Measurements from ENCODE around the gene POU6F2.
"Not testable (repeated sequence)": the region's sequence is repeated elsewhere in the genome, so short reads cannot be mapped to it uniquely, and the experiment has no call there.

The POU6F2 gene

DNA sequence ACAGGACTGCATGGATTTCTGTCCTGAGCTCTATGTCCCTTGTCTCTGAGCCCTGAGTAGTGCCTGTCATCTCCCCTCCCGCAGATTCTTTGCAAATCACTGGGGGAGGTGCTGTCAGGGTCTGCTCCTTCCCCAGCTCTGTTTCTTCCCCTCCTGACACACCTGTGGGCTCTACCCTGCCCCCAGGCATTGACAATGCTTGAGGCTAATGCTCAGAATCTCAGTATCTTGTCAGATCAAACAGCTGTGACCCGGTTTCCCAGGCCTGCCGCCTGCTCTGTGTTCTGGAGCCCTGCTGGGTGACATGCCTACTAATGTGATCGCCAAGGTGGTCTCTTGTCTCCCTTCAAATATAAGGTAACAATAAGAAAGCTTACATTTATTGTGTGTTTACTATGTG is 209.0 kb downstream of the POU6F2 start:
- DNase-seq (ENCODE audit: low read depth in 2 of 2): no peak

DNA sequence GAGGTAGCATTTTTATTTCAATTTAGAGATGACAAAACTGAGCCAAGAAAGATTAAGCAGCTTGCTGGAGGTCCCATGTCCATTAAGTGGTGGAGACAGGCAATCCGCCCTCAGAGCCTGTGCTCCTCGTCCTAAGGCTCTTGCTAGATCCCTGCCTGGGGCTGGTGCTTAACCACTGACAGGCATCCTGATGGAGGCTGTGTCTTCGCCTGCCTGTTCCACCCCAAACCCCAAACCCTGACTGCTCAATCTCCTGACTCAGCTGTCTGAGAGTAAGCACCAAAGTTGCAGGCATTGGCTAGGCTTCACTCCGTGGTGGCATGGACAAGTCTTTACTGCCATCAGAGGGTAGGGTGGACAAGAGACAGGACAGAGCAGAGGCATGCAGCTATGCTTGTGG is 209.4 kb downstream of the POU6F2 start:
- DNase-seq (ENCODE audit: low read depth in 2 of 2): no peak

DNA sequence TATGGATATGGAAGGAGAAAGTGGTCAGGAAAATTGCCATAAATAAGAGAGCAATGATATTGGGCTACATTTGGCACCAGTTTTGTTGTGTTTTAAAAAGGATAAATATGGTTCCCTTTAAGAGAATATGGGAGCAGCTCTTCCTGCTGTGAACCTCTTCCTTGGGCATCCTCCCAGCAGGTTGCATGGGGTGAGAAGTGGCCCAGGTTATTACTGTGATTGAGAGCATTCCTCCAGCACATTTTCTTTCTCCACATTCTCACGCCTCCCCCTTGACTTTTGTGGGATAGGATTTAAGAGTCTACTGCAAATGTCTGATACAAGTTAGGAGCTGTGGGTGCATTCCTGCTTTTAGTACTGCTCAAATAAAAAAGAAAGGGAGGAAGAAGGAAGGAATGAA is 214.8 kb downstream of the POU6F2 start:
- DNase-seq (ENCODE audit: low read depth in 2 of 2): no peak

DNA sequence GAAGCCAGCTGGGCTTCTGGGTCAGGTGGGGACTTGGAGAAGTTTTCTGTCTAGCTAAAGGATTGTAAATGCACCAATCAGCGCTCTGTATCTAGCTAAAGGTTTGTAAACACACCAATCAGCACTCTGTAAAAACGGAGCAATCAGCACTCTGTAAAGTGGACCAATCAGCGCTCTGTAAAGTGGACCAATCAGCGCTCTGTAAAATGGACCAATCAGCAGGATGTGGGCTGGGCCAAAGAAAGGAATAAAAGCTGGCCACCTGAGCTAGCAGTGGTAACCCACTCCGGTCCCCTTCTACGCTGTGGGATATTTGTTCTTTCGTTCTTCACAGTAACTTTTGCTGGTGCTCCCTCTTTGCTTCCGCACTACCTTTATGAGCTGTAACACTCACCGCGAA is 216.7 kb downstream of the POU6F2 start:
- DNase-seq (ENCODE audit: low read depth in 2 of 2): not testable (repeated sequence)

DNA sequence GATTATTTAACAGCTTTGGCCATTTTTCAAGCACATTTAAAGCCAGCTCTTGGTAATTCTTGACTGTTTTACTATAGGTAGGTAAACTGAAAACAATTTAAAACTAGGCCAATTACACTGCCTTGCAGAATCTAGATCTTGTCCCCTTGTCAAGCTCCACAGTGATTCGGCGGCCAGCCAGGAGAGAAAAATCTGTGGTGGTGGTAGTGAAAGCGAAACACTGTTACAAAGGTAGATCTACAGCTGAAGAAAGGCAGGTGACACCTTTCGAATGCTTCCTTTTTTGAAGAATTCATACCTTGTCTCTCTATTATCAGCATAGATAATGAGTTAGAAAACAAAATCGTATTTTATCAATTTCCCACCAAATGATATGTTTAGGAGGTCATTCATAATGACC is 218.3 kb downstream of the POU6F2 start:
- no peak for DNase-seq (ENCODE audit: low read depth in 2 of 2)

DNA sequence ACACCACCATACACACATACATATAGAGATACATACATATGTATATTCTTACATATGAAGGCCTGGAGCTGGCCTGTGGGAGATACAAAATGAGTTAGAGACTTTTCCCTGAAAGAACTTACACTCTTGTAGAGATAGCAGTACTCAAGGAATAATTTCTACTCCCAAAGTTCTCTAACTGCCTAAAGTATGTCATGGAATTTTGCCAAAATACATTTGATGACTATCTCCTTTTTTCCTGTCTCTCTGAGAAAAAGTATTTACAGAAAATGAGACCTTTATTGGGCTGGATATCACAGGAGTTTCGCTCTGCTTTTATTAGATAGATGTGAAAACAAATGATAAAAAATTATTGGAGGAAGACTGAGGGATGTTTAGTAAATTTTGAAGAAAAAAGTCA is 220.1 kb downstream of the POU6F2 start:
- DNase-seq (ENCODE audit: low read depth in 2 of 2): no peak

DNA sequence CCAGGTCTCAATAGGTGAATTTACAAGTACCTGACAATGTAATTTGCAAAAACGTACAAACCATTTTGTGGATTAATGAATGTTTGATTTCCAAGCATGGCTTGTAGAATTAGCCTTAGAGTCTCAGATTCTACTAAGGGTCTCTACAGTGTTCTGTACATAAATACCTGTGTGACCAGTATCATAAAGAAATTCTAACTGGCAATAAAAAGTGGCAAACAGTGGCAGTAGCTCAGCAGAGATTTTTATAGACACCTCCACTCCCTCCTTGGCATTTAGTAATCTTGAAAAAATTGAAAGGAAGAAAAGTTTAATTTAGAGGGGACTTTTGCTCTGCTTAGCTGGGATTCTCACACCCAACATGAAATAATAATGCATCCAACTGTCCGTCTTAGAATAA is 220.8 kb downstream of the POU6F2 start:
- no peak for DNase-seq (ENCODE audit: low read depth in 2 of 2)

DNA sequence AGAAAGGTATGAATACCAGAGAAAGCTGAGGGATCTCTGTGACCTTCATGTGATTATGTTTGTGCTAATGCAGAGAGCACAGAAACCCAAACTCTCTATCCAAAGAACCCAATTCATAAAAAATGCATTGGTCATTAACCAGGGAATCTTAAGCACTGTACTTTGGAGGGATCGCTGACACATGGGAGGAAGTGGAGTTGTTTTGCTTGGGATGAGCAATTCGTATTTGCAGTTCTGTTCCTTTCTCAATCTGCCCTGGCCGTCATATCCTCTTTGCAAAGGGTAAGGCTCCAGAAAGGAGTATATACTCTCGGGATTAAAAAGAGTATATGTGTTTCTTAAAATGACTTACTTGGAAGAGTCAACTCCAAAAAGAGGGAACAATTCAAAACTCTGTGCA is 221.3 kb downstream of the POU6F2 start:
- DNase-seq (ENCODE audit: low read depth in 2 of 2): no peak

DNA sequence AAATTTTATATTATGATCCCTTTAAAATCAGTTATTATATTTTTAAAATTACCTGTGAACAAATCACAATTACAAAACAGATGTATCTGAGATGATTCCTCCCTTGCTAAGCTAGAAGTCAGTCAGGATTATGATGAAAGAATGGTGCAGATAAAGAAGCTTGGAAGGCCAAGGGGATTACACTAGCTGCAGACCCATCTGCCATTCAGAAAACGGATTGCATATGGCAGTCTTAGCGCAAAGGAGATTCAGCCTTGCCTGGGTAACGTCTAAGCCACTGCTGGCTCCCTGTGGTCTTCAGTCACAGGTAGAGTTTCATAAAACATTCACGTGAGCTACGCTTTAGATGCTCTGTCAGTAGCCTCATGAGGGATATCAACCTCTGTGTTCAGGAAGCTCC is 222.2 kb downstream of the POU6F2 start:
- no peak for DNase-seq (ENCODE audit: low read depth in 2 of 2)

DNA sequence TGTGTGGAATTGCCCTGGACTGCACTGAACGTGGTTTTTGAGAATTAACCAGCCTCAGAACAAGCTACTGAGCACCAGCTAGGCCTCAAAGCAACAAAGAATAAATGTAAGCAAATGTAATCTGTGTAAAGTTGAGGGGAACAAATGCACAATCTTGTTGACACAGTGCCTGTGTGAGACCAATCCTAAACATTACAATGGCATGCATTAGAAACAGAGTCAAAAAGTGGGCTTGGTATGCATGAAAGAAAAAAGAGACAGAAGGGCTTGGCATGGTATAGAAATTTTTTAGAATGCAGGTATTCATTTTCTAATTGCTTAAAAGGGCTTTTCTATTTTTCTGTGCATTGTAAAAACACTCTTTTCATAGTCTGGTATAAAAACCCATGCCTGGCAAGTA is 224.3 kb downstream of the POU6F2 start:
- DNase-seq (ENCODE audit: low read depth in 2 of 2): no peak

DNA sequence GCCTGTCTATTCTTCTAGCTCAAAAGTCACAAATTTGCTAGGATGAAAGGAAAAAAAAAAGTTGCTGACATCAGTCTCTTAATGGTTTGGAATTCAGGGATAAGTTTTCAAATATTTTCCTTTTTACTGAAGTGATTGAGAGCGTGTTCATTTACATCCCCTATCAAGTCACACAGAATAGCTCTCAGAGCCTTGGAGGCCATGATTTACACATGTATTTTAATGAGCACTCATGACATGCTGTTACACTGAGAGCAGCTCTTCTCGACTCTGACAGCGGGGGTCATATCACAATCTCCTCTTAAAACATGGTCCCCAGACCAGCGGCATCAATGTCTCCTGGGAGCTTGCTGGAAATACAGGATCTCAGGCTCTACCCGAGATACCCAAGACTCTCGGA is 232.7 kb downstream of the POU6F2 start:
- DNase-seq (ENCODE audit: low read depth in 2 of 2): no peak

DNA sequence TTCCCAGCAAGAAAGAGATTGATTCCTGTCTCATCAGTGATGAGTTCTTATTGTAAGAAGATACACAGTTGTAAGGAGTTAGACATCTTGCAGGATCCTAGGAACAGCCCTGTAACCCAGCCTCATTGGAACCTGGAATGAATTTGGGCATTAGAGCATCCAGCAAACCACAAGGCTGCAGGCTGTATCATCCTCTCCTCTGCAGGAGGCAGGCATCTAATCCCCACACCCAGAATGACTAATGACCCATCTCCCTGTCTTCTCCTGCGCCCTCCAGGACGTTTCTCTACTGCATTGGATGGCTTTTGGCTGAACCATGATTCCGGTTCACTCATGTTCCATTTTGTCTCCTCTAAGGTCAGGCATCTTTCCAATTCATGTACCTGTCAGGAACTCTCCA is 233.9 kb downstream of the POU6F2 start:
- DNase-seq (ENCODE audit: low read depth in 2 of 2): no peak

DNA sequence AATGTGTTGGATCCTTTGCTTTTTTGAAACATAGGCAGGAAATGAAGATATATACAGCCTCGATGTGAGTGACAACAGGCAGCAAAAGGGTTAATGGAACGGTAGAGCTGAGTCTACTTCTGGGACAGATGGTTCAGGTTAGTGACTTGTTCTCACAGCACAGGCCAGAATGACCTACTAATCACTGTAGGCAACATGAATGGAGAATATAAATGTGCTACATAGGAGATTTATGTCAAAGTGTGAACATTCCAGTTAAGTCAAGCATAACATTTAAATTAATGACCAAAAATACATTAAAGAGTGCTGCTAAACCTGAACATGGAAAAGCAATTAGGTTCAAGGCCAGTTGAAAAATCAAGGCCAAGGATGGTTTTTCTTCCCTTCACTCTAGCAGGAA is 235.2 kb downstream of the POU6F2 start:
- DNase-seq (ENCODE audit: low read depth in 2 of 2): no peak

DNA sequence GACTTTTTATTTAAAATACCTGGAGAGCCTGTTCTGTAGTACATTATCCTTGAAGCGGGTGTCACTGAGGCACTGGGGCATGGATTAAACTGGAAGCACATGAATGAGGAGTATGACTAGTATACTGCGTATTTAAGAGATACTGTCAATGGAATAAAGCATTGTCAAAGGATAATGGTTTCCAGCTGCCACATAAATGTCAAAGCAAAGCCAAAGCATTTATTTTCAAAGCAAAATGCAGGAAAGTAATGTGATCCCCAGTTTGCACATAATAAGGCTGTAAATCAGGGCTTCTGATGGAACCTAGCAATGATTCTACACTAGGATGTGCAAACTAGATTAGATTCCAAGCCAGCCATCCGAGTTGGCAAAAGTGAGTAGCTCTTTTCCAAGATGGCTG is 240.1 kb downstream of the POU6F2 start:
- no peak for DNase-seq (ENCODE audit: low read depth in 2 of 2)

DNA sequence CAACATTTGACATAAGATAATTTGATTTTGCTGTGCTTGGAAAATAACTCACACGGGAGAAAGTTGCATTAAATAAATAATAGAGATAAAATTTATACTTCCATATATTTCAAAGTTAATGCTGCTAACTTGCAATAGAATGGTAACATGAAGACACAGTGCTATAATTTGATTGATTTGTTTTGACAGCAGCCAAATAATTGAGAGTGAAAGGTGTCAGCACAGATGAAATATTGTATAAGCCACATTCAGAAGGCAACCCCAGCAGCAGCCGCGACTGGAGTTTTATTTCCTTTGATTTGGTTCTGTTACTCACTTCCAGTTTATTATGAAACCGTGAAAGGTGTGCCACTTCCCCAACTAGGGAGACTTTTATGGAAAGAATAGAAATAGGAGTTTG is 242.2 kb downstream of the POU6F2 start:
- no peak for DNase-seq (ENCODE audit: low read depth in 2 of 2)

DNA sequence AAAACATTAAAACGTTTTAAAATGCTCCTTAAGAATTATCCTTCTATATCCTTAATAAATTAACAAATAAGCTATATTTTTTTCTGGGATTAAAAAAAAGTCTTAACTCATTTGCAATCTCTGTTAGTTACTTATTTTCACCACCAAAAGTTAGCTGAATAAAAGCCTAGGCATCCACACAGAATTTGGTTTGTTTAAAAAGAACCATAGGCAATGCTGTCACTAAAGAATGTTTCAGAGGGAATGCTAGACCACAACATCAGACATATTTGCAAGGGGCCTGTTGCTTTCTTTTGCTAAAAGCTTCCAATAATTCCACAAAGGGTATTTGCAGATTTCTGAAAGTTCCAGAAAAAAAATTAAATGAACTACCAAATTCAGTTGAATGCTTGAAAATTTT is 244.2 kb downstream of the POU6F2 start:
- DNase-seq (ENCODE audit: low read depth in 2 of 2): no peak

DNA sequence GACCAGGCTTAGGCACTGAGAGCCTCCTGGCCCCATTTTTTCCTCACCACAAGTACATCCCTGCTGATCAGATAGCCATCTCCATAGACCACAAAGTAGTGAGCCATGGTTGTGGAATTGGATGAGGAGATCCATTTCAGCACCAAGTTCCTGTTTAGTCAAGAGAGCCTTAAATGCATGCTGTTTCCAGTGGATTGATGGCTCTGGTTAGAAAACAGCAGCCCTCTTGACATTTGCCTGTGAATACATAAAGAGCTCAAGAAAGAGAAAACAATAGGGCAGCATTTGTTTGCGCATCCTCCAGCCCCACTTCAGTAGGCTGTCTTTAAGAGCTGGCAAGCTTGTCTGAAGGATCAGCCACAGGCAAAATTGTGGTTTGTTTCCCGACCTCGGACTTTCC is 251.2 kb downstream of the POU6F2 start:
- DNase-seq (ENCODE audit: low read depth in 2 of 2): no peak

DNA sequence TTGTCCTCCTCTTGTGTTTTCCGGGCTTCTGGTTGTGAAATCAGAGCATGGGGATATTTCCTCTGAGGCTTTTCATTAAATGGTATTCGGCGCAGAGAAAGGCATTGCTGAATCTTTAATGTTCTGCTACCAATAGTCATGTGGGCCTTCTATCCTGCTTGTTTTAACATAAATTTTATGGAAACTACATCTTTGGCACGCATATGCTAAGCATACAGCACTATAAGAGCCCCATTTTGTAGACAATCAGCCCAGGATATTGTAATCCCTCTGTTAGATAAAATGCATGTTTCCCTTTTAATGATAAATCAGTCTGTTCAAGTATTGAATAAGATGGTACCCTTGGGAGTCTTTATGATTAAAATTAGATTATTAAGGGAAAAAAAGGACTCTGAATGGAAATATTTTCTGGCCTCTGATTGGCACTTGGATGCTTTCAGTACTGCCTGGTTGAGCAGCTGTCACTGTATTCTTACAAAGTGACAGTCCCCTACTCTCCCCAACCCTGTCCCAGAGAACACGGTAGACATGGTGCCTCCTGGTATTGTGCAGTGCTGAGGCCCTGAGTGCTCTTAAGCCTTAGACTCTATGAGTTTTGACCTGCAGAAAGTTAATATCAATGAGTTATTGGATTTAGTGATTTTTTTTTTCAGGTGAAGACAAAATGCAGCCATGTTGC is 256.3 kb downstream of the POU6F2 start:
- DNase-seq (ENCODE audit: low read depth in 2 of 2): no peak

DNA sequence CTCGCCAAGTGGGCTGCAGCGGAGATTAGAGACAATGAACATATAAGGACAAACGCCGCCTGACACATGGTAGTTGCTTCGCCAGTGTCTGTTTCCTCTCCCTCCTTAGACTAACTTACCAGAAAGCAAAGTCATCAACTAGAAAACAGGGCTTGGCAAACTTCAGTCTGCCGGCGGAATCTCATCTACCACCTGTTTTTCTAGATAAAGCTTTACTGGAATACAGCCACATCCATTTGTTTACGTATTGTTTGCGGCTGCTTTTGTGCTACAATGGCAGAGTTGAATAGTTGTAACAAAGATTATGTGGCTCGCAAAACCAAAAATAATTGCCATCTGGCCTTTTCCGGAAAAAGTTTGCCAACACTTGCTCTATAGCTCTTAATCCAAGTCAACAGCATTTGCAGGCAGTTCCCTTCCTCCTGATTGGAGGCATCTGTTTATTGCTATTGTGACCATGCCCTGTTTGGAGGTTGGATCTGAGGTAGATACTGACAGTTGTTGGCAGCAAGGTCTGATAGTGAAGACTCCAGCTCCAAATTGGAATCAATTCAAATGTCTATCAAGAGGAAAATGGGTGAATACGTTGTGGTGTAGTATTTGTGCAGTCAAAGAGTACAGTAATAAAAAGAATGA is 260.6 kb downstream of the POU6F2 start:
- no peak for DNase-seq (ENCODE audit: low read depth in 2 of 2)

DNA sequence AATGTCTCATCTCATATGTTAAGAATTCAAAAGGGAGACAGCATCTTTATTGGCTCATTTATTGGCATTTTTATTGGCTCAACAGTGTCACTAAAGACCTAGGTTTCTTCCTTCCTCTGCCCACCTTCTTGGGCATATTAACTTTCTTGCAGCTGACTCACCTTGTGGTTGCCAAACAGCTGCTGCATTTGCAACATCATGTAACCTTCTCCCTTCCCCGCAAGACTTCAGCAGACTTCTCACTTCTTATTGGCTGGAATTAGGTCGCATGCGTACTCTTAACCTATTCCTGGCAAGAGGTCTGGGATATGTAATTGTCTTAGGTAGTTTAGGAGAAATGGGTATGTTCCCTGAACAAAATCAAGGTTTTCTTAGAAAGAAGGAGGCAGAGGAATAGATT is 263.2 kb downstream of the POU6F2 start:
- DNase-seq (ENCODE audit: low read depth in 2 of 2): no peak

DNA sequence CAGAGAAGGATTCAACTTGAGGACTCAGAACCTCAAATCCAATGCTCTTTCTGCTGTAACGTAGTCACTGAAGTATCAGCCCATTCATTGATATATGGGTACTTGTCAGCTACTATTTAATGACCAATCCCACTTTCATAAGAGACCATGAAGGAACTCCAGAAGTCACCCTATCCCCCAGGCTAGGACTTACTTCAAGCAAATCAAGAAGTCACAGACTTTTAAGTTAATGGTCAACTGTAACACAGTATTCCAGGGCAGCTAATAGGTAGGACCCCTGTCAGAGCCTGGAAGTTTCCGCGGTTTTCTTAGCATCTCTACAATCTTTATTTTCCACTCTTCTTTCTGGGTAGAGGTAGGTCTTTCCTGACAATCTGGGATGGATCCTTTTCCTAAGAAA is 269.9 kb downstream of the POU6F2 start:
- DNase-seq (ENCODE audit: low read depth in 2 of 2): no peak

DNA sequence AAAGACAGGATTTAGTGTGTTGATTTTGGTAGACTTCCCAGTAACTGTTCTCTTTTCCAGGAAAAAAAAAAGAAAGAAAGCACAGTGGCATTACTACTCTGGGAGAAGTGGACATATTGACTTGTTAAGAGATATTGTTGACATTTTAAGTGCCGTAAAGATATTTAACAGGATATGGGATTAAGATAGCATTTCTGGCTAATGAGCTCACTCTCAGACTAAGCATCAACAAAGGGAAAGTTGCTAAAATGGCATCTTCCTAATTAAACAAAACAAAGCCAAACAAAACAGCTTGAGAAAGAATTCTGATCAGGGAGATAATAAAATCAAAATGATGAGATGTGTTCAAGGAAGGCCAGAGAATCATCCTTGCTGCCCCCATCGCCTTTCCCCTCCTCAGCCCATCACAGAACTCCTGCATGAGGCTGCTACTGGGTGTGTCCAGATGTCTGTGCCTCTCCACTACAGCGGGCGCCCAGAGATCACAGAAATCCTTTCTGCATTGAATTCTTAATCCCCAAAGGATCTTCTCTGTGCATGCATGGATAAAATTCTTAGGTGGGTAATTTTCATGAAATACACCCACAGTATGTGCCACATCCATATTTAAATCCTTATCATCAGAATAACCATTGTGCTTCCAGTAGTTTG is 270.5 kb downstream of the POU6F2 start:
- no peak for DNase-seq (ENCODE audit: low read depth in 2 of 2)

DNA sequence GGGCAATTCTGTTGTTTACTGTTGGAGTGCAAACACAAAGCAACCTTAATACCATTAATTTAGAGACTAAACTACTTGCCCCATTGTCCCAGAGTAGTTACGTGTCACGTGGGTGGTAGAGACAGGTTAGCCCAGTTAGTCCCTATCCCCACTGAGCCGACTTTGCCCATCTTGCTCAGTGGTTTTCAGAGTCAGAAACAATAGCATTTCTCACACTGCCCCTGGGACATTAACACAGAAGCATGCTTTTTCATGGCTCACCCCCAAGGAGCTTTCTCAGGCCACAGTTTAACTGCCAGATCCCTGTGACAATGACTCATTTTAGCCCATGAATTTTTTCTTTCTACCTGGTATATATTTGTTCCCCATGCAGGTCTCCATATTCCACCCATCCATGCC is 271.0 kb downstream of the POU6F2 start:
- no peak for DNase-seq (ENCODE audit: low read depth in 2 of 2)

Measured in stimulated activated CD4-positive, alpha-beta T cell treated with anti-CD3 and anti-CD28 coated beads, Interleukin-1b, Interleukin-23, amount 100 ng/mL, for 4 hours (primary cell).